Spleen (tissue), 11 donors: Measurements from ENCODE around the gene KIFC1. TPM values are rescaled to one million over a fixed set of nuclear protein-coding genes. Genes with fewer than 3 reads are reported as not detected.

Source experiments
- DNase-seq: peaks from one replicate; pipeline ENCODE4 v3.0.0-alpha.2; 2020
- H3K27ac ChIP-seq, 8 donors: fragments of 200-600 bp; sonication (generic) in 7 of 8; 1 replicate in 4 of 8; 2 replicates in 4 of 8; pipeline versions ENCODE4 v1.5.0 to v1.8.0; 2016 to 2021; ENCODE audit warnings: inconsistent platforms in 4 of 8, mild to moderate bottlenecking in 4 of 8, moderate library complexity in 1 of 8
- H3K27me3 ChIP-seq, 7 donors: fragments of 200-600 bp; sonication (generic) in 6 of 7; replicated peaks in 1 of 7; 1 replicate in 4 of 7; 2 replicates in 3 of 7; pipeline versions ENCODE4 v1.5.0 to v1.8.0; 2016 to 2021; ENCODE audit warnings: inconsistent platforms in 3 of 7, mild to moderate bottlenecking in 1 of 7
- H3K36me3 ChIP-seq, 6 donors: fragments of 200-600 bp; sonication (generic) in 5 of 6; 1 replicate in 4 of 6; 2 replicates in 2 of 6; pipeline versions ENCODE4 v1.5.0 to v1.8.0; 2016 to 2021; ENCODE audit warnings: inconsistent platforms in 2 of 6
- H3K4me1 ChIP-seq, 6 donors: fragments of 200-600 bp; sonication (generic) in 5 of 6; 1 replicate in 3 of 6; 2 replicates in 3 of 6; pipeline versions ENCODE4 v1.5.0 to v1.8.0; 2016 to 2021; ENCODE audit warnings: inconsistent platforms in 3 of 6
- H3K4me3 ChIP-seq, 8 donors: fragments of 200-600 bp; sonication (generic) in 7 of 8; 1 replicate in 4 of 8; 2 replicates in 4 of 8; pipeline versions ENCODE4 v1.5.0 to v1.8.0; 2016 to 2021; ENCODE audit warnings: inconsistent platforms in 4 of 8, mild to moderate bottlenecking in 4 of 8, moderate library complexity in 2 of 8
- H3K9me3 ChIP-seq, 8 donors: fragments of 200-600 bp; sonication (generic) in 7 of 8; 1 replicate in 4 of 8; 2 replicates in 4 of 8; pipeline versions ENCODE4 v1.5.0 to v1.8.0; 2016 to 2021; ENCODE audit warnings: inconsistent platforms in 4 of 8
- CTCF ChIP-seq, 11 experiments: fragments of 200-600 bp in 7 of 11; fragments of 450-650 bp in 4 of 11; sonication (generic) in 4 of 11; IDR thresholded peaks in 8 of 11; conservative IDR thresholded peaks in 3 of 11; 1 replicate in 7 of 11; 2 replicates in 4 of 11; pipeline versions ENCODE4 v1.4.0 to v1.8.0; 2016 to 2021; ENCODE audit warnings: antibody characterized with exemption in 11 of 11, inconsistent platforms in 4 of 11, mild to moderate bottlenecking in 1 of 11
- POLR2A ChIP-seq, 3 donors: fragments of 450-650 bp; IDR thresholded peaks; one replicate each; pipeline ENCODE4 v1.5.1; 2017; ENCODE audit warnings: antibody characterized with exemption in 3 of 3, mild to moderate bottlenecking in 1 of 3
- POLR2AphosphoS5 ChIP-seq, 3 donors: sonication (generic); formaldehyde crosslinking; IDR thresholded peaks; one replicate each; pipeline ENCODE4 v1.5.1; 2017; ENCODE audit warnings: antibody characterized with exemption in 3 of 3
- WGBS, 5 donors: extraction: QIAGEN DNeasy Blood & Tissue Kit in 3 of 5; methylation state at CpG; one replicate each; pipeline versions ENCODE4 v1.1.5 to v1.1.7; 2013 to 2018; 5-methylcytosine and 5-hydroxymethylcytosine counted together
- intact Hi-C: fragments of 100-400 bp; cut with DNase I; formaldehyde crosslinking; loops from one replicate; pipeline ENCODE4 v1.15.0; 2023; ENCODE audit warnings: low total_unique reads
- microRNA-seq, 3 donors: library from miRNA; unstranded; fragments of <30 nt; microRNA quantifications; one replicate each; pipeline versions ENCODE4 to v1.1.0, GENCODE V29; 2019 to 2020
- polyA plus RNA-seq, 3 donors: library from polyadenylated mRNA; stranded (reverse); fragments of 200-250 nt; gene quantifications; one replicate each; pipeline ENCODE4 v1.2.1, GENCODE V29; 2013
- small RNA-seq, 4 donors: library from RNA; depleted of rRNA; stranded (forward); fragments of <200 nt; gene quantifications; one replicate each; pipeline ENCODE3, GENCODE V24; 2016
- total RNA-seq, 7 donors: library from RNA; depleted of rRNA in 3 of 7; stranded (reverse); fragments of >200 nt in 3 of 7; fragmentation: NEBNext Ultra II Directional in 4 of 7; extraction: Animal tissue kit (Norgen Biotek cat#: 25700) in 4 of 7; gene quantifications; one replicate each; pipeline versions ENCODE4 v1.1.0 to v1.2.1, GENCODE V29; 2016 to 2021
- donor health status: healthy with polysubstance abuse.
- donor health status: DM: no; HTN: no; CAD: no; lungs with moderate emphysema.
- donor health status: DM: no; HTN: no; CAD: no.
- donor health status: Bipolar disorder and iron deficiency.
- donor health status: healthy.
- donor health status: DM: no; HTN: no; CAD: no.
- donor health status: DM: yes; HTN: yes; CAD: no.

The KIFC1 gene
- total and polyA plus RNA-seq, 10 donors = 1.2 to 11.3 (median 5.4) TPM

GRCh38 chr6:33455051-33455450, 63.4 kb downstream of the KIFC1 start:
- intact Hi-C loops = loop anchor here (10.0 kb wide), 1 partner anchor 190 kb away; no protein-coding TSS in a partner anchor
- Histone ChIP-seq H3K36me3 (peaks cover 0 to 30% (median 7%) of the 10 kb centered on the region in 6 donors), H3K27me3 (no peaks in the 10 kb centered on the region), H3K9me3 (no peaks in the 10 kb centered on the region), H3K27ac (peak overlapping the region in 4 of 8 donors; percentile 83 to 93 (median 90)), H3K4me1 (peaks cover 12 to 60% (median 32%) of the 10 kb centered on the region in 6 donors), H3K4me3 (peak overlapping the region; percentile 78 to 98 (median 82))
- no peak for DNase-seq
- no peak for TF ChIP-seq POLR2A (IDR thresholded peaks at IDR 0.05)
- no peak for TF ChIP-seq POLR2AphosphoS5 (IDR thresholded peaks at IDR 0.05)
- TF ChIP-seq CTCF (IDR thresholded peaks at IDR 0.05 in 8 of 11, conservative IDR thresholded peaks at IDR 0.05 in 3 of 11) = no peak
- WGBS, 5 donors = 53 to 57% (median 54%) methylated on average over 16 of the region's 16 CpGs

DNA sequence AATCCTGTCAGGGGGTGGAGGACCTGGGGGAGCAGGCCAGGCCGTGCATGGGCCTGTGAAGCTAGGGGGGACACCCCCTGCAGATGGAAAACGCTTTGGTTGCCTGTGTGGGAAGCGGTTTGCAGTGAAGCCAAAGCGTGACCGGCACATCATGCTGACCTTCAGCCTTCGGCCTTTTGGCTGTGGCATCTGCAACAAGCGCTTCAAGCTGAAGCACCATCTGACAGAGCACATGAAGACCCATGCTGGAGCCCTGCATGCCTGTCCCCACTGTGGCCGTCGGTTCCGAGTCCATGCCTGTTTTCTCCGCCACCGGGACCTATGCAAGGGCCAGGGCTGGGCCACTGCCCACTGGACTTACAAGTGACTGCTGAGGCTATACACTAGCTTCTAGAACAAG, 64.5 kb downstream of the KIFC1 start:
- TF ChIP-seq POLR2AphosphoS5 (IDR thresholded peaks at IDR 0.05) = no peak
- TF ChIP-seq CTCF (IDR thresholded peaks at IDR 0.05 in 8 of 11, conservative IDR thresholded peaks at IDR 0.05 in 3 of 11) = no peak
- no peak for TF ChIP-seq POLR2A (IDR thresholded peaks at IDR 0.05)
- H3K4me3 ChIP-seq = no peak overlapping the region
- DNase-seq = no peak
- intact Hi-C loops = loop anchor here (10.0 kb wide), 1 partner anchor 189 kb away; no protein-coding TSS in a partner anchor
- H3K36me3 ChIP-seq = peaks cover 0 to 30% (median 7%) of the 10 kb centered on the region in 6 donors
- WGBS, 5 donors = 90 to 99% (median 94%) methylated on average over 9 to 12 of the region's 12 CpGs
- no peaks in the 10 kb centered on the region for H3K27me3 ChIP-seq
- H3K9me3 ChIP-seq = no peaks in the 10 kb centered on the region
- H3K27ac ChIP-seq = no peak overlapping the region
- peaks cover 12 to 49% (median 28%) of the 10 kb centered on the region in 6 donors for H3K4me1 ChIP-seq

GRCh38 chr6:33458676-33459075, 67.1 kb downstream of the KIFC1 start:
- H3K4me3 ChIP-seq = no peak overlapping the region
- H3K27ac ChIP-seq = no peak overlapping the region
- TF ChIP-seq POLR2A (IDR thresholded peaks at IDR 0.05) (no peak), POLR2AphosphoS5 (IDR thresholded peaks at IDR 0.05) (no peak), CTCF (IDR thresholded peaks at IDR 0.05 in 8 of 11, conservative IDR thresholded peaks at IDR 0.05 in 3 of 11) (no peak)
- intact Hi-C loops = loop anchor here (10.0 kb wide), 1 partner anchor 186 kb away; no protein-coding TSS in a partner anchor
- no peaks in the 10 kb centered on the region for H3K9me3 ChIP-seq
- DNase-seq = no peak
- H3K27me3 ChIP-seq = no peaks in the 10 kb centered on the region
- peaks cover 9 to 24% (median 14%) of the 10 kb centered on the region in 6 donors for H3K4me1 ChIP-seq
- 75 to 88% (median 85%) methylated on average over 3 of the region's 3 CpGs for WGBS, 5 donors
- H3K36me3 ChIP-seq = peaks cover 0 to 25% (median 7%) of the 10 kb centered on the region in 6 donors

DNA sequence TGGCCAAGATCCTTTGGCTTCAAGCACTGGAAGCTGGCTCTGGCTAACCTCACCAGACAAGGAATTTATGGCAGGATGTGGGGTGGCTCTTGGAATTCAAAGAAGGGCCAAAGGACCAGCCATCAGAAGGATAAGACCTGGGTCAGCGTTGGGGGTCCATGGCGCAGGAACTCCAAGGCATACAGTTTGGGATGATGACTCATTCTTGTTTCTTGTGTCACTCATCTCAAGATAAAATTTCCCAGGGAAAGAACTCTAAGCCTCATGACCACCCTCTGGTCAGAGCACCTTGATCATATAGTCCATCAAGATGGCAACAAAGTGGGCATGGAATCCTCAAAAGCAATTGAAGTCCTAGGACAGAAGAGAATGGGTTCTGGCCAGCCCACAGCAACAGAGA, 67.6 kb downstream of the KIFC1 start:
- H3K9me3 ChIP-seq = no peaks in the 10 kb centered on the region
- peaks cover 0 to 25% (median 7%) of the 10 kb centered on the region in 6 donors for H3K36me3 ChIP-seq
- 86 to 98% (median 93%) methylated on average over 2 of the region's 2 CpGs for WGBS, 5 donors
- TF ChIP-seq POLR2AphosphoS5 (IDR thresholded peaks at IDR 0.05) (no peak), POLR2A (IDR thresholded peaks at IDR 0.05) (no peak), CTCF (IDR thresholded peaks at IDR 0.05 in 8 of 11, conservative IDR thresholded peaks at IDR 0.05 in 3 of 11) (no peak)
- no peak for DNase-seq
- H3K4me1 ChIP-seq = peaks cover 8 to 19% (median 11%) of the 10 kb centered on the region in 6 donors
- intact Hi-C loops = loop anchor here (10.0 kb wide), 1 partner anchor 186 kb away; no protein-coding TSS in a partner anchor
- H3K4me3 ChIP-seq = no peak overlapping the region
- no peak overlapping the region for H3K27ac ChIP-seq
- H3K27me3 ChIP-seq = no peaks in the 10 kb centered on the region

Small RNAs within 50 kb of the gene (microRNA-seq; reads per million reads assigned to microRNA genes)
- 0 reads per million in 3 donors for gene MIR5004

Small RNAs within 50 kb of the gene (small RNA-seq; reads per million reads assigned to genes)
- gene RPL35AP4 = 0 reads per million in 4 donors
- gene ZBTB9 = 0 reads per million in 4 donors

Other genes starting within 250 kb of the KIFC1 start
- 1 to 10 TPM in 6 of 7 donors, under 1 TPM in 1; 0.79 to 2.4 (median 1.3) TPM for gene COL11A2, start 199.4 kb upstream of the KIFC1 start, total RNA-seq
- gene COL11A2, start 199.4 kb upstream of the KIFC1 start, polyA plus RNA-seq = 1 to 10 TPM in 2 of 3 donors, under 1 TPM in 1; 0.68 to 2.2 (median 1.8) TPM
- gene RXRB, start 191.2 kb upstream of the KIFC1 start, total RNA-seq = 10 to 100 TPM; 30.9 to 66.8 (median 54.2) TPM
- gene RXRB, start 191.2 kb upstream of the KIFC1 start, polyA plus RNA-seq = 10 to 100 TPM; 29.1 to 72.4 (median 53.0) TPM
- 10 to 100 TPM; 42.8 to 58.7 (median 48.8) TPM for gene SLC39A7, start 191.0 kb upstream of the KIFC1 start, total RNA-seq
- 10 to 100 TPM; 28.8 to 42.3 (median 33.8) TPM for gene SLC39A7, start 191.0 kb upstream of the KIFC1 start, polyA plus RNA-seq
- gene HSD17B8, start 187.2 kb upstream of the KIFC1 start, total RNA-seq = 10 to 100 TPM in 5 of 7 donors, 1 to 10 TPM in 2; 8.7 to 20.1 (median 14.9) TPM
- gene HSD17B8, start 187.2 kb upstream of the KIFC1 start, polyA plus RNA-seq = 10 to 100 TPM; 15.8 to 24.1 (median 16.5) TPM
- 10 to 100 TPM; 13.4 to 37.8 (median 29.6) TPM for gene RING1, start 183.3 kb upstream of the KIFC1 start, total RNA-seq
- 10 to 100 TPM; 29.2 to 42.3 (median 32.5) TPM for gene RING1, start 183.3 kb upstream of the KIFC1 start, polyA plus RNA-seq
- 10 to 100 TPM; 51.0 to 87.7 (median 59.1) TPM for gene VPS52, start 119.9 kb upstream of the KIFC1 start, total RNA-seq
- 10 to 100 TPM; 31.7 to 51.0 (median 48.5) TPM for gene VPS52, start 119.9 kb upstream of the KIFC1 start, polyA plus RNA-seq
- gene RPS18, start 119.7 kb upstream of the KIFC1 start, total RNA-seq = 1,000 to 10,000 TPM; 1,471 to 2,906 (median 2,449) TPM
- gene RPS18, start 119.7 kb upstream of the KIFC1 start, polyA plus RNA-seq = over 10,000 TPM in 2 of 3 donors, 1,000 to 10,000 TPM in 1; 8,573 to 17,605 (median 14,270) TPM
- gene B3GALT4, start 114.7 kb upstream of the KIFC1 start, total RNA-seq = 10 to 100 TPM; 17.6 to 31.6 (median 27.1) TPM
- gene B3GALT4, start 114.7 kb upstream of the KIFC1 start, polyA plus RNA-seq = 10 to 100 TPM; 11.5 to 17.7 (median 13.5) TPM
- 10 to 100 TPM; 30.5 to 53.1 (median 43.6) TPM for gene WDR46, start 102.6 kb upstream of the KIFC1 start, total RNA-seq
- gene WDR46, start 102.6 kb upstream of the KIFC1 start, polyA plus RNA-seq = 100 to 1,000 TPM in 1 of 3 donors, 10 to 100 TPM in 2; 52.6 to 101 (median 96.1) TPM
- gene PFDN6, start 102.2 kb upstream of the KIFC1 start, total RNA-seq = 10 to 100 TPM; 11.3 to 35.7 (median 26.5) TPM
- 100 to 1,000 TPM; 150 to 169 (median 158) TPM for gene PFDN6, start 102.2 kb upstream of the KIFC1 start, polyA plus RNA-seq
- gene RGL2, start 92.9 kb upstream of the KIFC1 start, total RNA-seq = 100 to 1,000 TPM; 123 to 212 (median 146) TPM
- 100 to 1,000 TPM in 2 of 3 donors, 10 to 100 TPM in 1; 73.3 to 180 (median 133) TPM for gene RGL2, start 92.9 kb upstream of the KIFC1 start, polyA plus RNA-seq
- gene TAPBP, start 77.7 kb upstream of the KIFC1 start, total RNA-seq = 100 to 1,000 TPM; 238 to 292 (median 285) TPM
- 100 to 1,000 TPM in 1 of 3 donors, 10 to 100 TPM in 2; 42.6 to 101 (median 81.6) TPM for gene TAPBP, start 77.7 kb upstream of the KIFC1 start, polyA plus RNA-seq
- gene ZBTB22, start 74.1 kb upstream of the KIFC1 start, total RNA-seq = 10 to 100 TPM; 16.1 to 27.2 (median 20.1) TPM
- 10 to 100 TPM; 10.8 to 19.8 (median 15.4) TPM for gene ZBTB22, start 74.1 kb upstream of the KIFC1 start, polyA plus RNA-seq
- 10 to 100 TPM; 47.6 to 76.3 (median 67.9) TPM for gene DAXX, start 68.9 kb upstream of the KIFC1 start, total RNA-seq
- 10 to 100 TPM; 47.8 to 59.3 (median 54.0) TPM for gene DAXX, start 68.9 kb upstream of the KIFC1 start, polyA plus RNA-seq
- 100 to 1,000 TPM in 3 of 7 donors, 10 to 100 TPM in 4; 83.0 to 133 (median 93.6) TPM for gene PHF1, start 19.2 kb downstream of the KIFC1 start, total RNA-seq
- 100 to 1,000 TPM in 2 of 3 donors, 10 to 100 TPM in 1; 89.3 to 181 (median 171) TPM for gene PHF1, start 19.2 kb downstream of the KIFC1 start, polyA plus RNA-seq
- gene CUTA, start 26.3 kb downstream of the KIFC1 start, total RNA-seq = 100 to 1,000 TPM; 113 to 149 (median 130) TPM
- gene CUTA, start 26.3 kb downstream of the KIFC1 start, polyA plus RNA-seq = 100 to 1,000 TPM; 198 to 225 (median 206) TPM
- 10 to 100 TPM; 20.1 to 30.8 (median 25.9) TPM for gene SYNGAP1, start 28.2 kb downstream of the KIFC1 start, total RNA-seq
- gene SYNGAP1, start 28.2 kb downstream of the KIFC1 start, polyA plus RNA-seq = 10 to 100 TPM in 1 of 3 donors, 1 to 10 TPM in 2; 3.6 to 14.7 (median 4.6) TPM
- 1 to 10 TPM; 4.4 to 8.4 (median 6.1) TPM for gene ZBTB9, start 62.8 kb downstream of the KIFC1 start, total RNA-seq
- 1 to 10 TPM; 3.6 to 5.3 (median 4.3) TPM for gene ZBTB9, start 62.8 kb downstream of the KIFC1 start, polyA plus RNA-seq
- gene BAK1, start 188.5 kb downstream of the KIFC1 start, total RNA-seq = 10 to 100 TPM; 22.6 to 34.4 (median 28.3) TPM
- 10 to 100 TPM; 14.9 to 32.2 (median 20.6) TPM for gene BAK1, start 188.5 kb downstream of the KIFC1 start, polyA plus RNA-seq
- 10 to 100 TPM; 42.1 to 95.6 (median 68.1) TPM for gene ITPR3, start 229.5 kb downstream of the KIFC1 start, total RNA-seq
- 10 to 100 TPM in 2 of 3 donors, 1 to 10 TPM in 1; 9.9 to 37.9 (median 20.0) TPM for gene ITPR3, start 229.5 kb downstream of the KIFC1 start, polyA plus RNA-seq